Upper lobe of right lung (tissue), 1 donor: ENCODE data around the gene BOC. TPM values are rescaled to one million over a fixed set of nuclear protein-coding genes. Genes with fewer than 3 reads are reported as not detected.

Experiments
- ATAC-seq: fragments of 200-7000 bp; cut with Tn5 transposase; one replicate; pipeline ENCODE4 v1.9.1; 2020; ENCODE audit warnings: mild to moderate bottlenecking, moderate library complexity
- DNase-seq: peaks from one replicate; pipeline ENCODE4 v3.0.0-alpha.2; 2020
- H3K27ac ChIP-seq: fragments of 200-600 bp; one replicate; pipeline ENCODE4 v1.8.0; 2022
- H3K27me3 ChIP-seq: fragments of 200-600 bp; one replicate; pipeline ENCODE4 v1.8.0; 2022; ENCODE audit warnings: mild to moderate bottlenecking
- H3K36me3 ChIP-seq: fragments of 200-600 bp; one replicate; pipeline ENCODE4 v1.8.0; 2022
- H3K4me1 ChIP-seq: fragments of 200-600 bp; one replicate; pipeline ENCODE4 v1.8.0; 2022
- H3K4me3 ChIP-seq: fragments of 200-600 bp; one replicate; pipeline ENCODE4 v1.8.0; 2022; ENCODE audit warnings: mild to moderate bottlenecking
- H3K9me3 ChIP-seq: fragments of 200-600 bp; one replicate; pipeline ENCODE4 v1.8.0; 2022
- CTCF ChIP-seq: fragments of 200-600 bp; IDR thresholded peaks from one replicate; pipeline ENCODE4 v1.8.0; 2022; ENCODE audit warnings: antibody characterized with exemption
- intact Hi-C: fragments of 100-400 bp; cut with DNase I; formaldehyde crosslinking; loops from one replicate; pipeline ENCODE4 v1.11.0; 2022
- total RNA-seq: library from RNA; stranded (reverse); fragmentation: NEBNext Ultra II Directional; extraction: Animal tissue kit (Norgen Biotek cat#: 25700); gene quantifications from one replicate; pipeline ENCODE4 v1.2.1, GENCODE V29; 2021
- donor health status: DM: no; HTN: yes; CAD: no; lungs with severe emphysema.

BOC gene
- total RNA-seq, 1 donor from 2014 or later, result 6.1 TPM

GRCh38 chr3:113255854-113256615, 44.7 kb downstream of the BOC start:
- no peak for DNase-seq
- intact Hi-C loops, result no loop called here
- TF ChIP-seq CTCF, result no peak

GRCh38 chr3:113258361-113258760, 47.0 kb downstream of the BOC start:
- Histone ChIP-seq H3K4me1 (peaks cover 10% of the 10 kb centered on the region), H3K4me3 (no peak overlapping the region), H3K27me3 (no peaks in the 10 kb centered on the region), H3K9me3 (no peaks in the 10 kb centered on the region), H3K36me3 (no peaks in the 10 kb centered on the region), H3K27ac (no peak overlapping the region)
- ATAC-seq (no peak), DNase-seq (no peak)
- intact Hi-C loops, result no loop called here
- no peak for TF ChIP-seq CTCF

More at GRCh38 chr3:113255854-113256615, 44.7 kb downstream of the BOC start:
- H3K4me1 ChIP-seq, result peaks cover 3% of the 10 kb centered on the region
- no peaks in the 10 kb centered on the region for H3K36me3 ChIP-seq
- H3K27ac ChIP-seq, result no peak overlapping the region
- ATAC-seq, result no peak
- H3K9me3 ChIP-seq, result no peaks in the 10 kb centered on the region
- no peak overlapping the region for H3K4me3 ChIP-seq
- no peaks in the 10 kb centered on the region for H3K27me3 ChIP-seq

GRCh38 chr3:113259196-113259595, 47.8 kb downstream of the BOC start:
- no peaks in the 10 kb centered on the region for H3K9me3 ChIP-seq
- H3K4me1 ChIP-seq, result peaks cover 10% of the 10 kb centered on the region

GRCh38 chr3:113261063-113261625, 49.8 kb downstream of the BOC start:
- H3K36me3 ChIP-seq, result no peaks in the 10 kb centered on the region
- ATAC-seq (peak; percentile 29), DNase-seq (no peak)
- no peaks in the 10 kb centered on the region for H3K27me3 ChIP-seq
- TF ChIP-seq CTCF, result no peak
- no peak overlapping the region for H3K4me3 ChIP-seq
- intact Hi-C loops, result no loop called here
- H3K27ac ChIP-seq, result peak overlapping the region; percentile 68
- H3K9me3 ChIP-seq, result no peaks in the 10 kb centered on the region
- H3K4me1 ChIP-seq, result peaks cover 6% of the 10 kb centered on the region

More at GRCh38 chr3:113259196-113259595, 47.8 kb downstream of the BOC start:
- no peaks in the 10 kb centered on the region for H3K27me3 ChIP-seq
- intact Hi-C loops, result no loop called here
- TF ChIP-seq CTCF, result no peak
- ATAC-seq, result no peak
- no peak overlapping the region for H3K4me3 ChIP-seq
- DNase-seq, result no peak
- no peaks in the 10 kb centered on the region for H3K36me3 ChIP-seq
- no peak overlapping the region for H3K27ac ChIP-seq

GRCh38 chr3:113261626-113262303, 50.4 kb downstream of the BOC start:
- peak overlapping the region; percentile 68 for H3K27ac ChIP-seq
- no peak for DNase-seq

More at GRCh38 chr3:113261626-113262303, 50.4 kb downstream of the BOC start:
- no peak for TF ChIP-seq CTCF
- Histone ChIP-seq H3K4me3 (no peak overlapping the region), H3K4me1 (peaks cover 6% of the 10 kb centered on the region), H3K36me3 (no peaks in the 10 kb centered on the region), H3K27me3 (no peaks in the 10 kb centered on the region), H3K9me3 (no peaks in the 10 kb centered on the region)
- intact Hi-C loops, result no loop called here
- peak; percentile 79 for ATAC-seq
